ENCODE measurements around the gene ZNF860. TPM values are rescaled to one million over a fixed set of nuclear protein-coding genes. Genes with fewer than 3 reads are reported as not detected.

The ZNF860 gene
- polyA plus RNA-seq, 1 experiment: 0.63 TPM

GRCh38 chr3:32037932-32038267, 56.4 kb downstream of the ZNF860 start:
- ChIA-PET POLR2A (no interaction called here), CTCF (interaction anchor here (1.9 to 2.2 kb wide), 2 partner anchors 19 to 140 kb away, joined by 7 to 9 read pairs; no protein-coding TSS in a partner anchor)
- no peak for DNase-seq (ENCODE audit: low read depth, low spot score)
- TF ChIP-seq CTCF (IDR thresholded peaks at IDR 0.05; ENCODE audit: low read depth, low read length): no peak
- H3K27me3 ChIP-seq (ENCODE audit: control insufficient read depth, insufficient read depth, low read length): peaks cover 5% of the 10 kb centered on the region
- no peaks in the 10 kb centered on the region; the same call in 1 of the 2 replicates for H3K9me3 ChIP-seq (ENCODE audit: control insufficient read depth, insufficient read depth, low read length)
- no peak overlapping the region for H3K27ac ChIP-seq (ENCODE audit: low read depth, low read length)
- no peak overlapping the region for H3K4me3 ChIP-seq (ENCODE audit: low read depth, low read length)

GRCh38 chr3:32041316-32041715, 59.8 kb downstream of the ZNF860 start:
- Histone ChIP-seq H3K27ac (ENCODE audit: low read depth, low read length) (no peak overlapping the region), H3K27me3 (ENCODE audit: control insufficient read depth, insufficient read depth, low read length) (peaks cover 2% of the 10 kb centered on the region), H3K9me3 (ENCODE audit: control insufficient read depth, insufficient read depth, low read length) (no peaks in the 10 kb centered on the region; the same call in 1 of the 2 replicates), H3K4me3 (ENCODE audit: low read depth, low read length) (no peak overlapping the region)
- ChIA-PET CTCF (no interaction called here), POLR2A (no interaction called here)
- DNase-seq (ENCODE audit: low read depth, low spot score): no peak
- no peak for TF ChIP-seq CTCF (IDR thresholded peaks at IDR 0.05; ENCODE audit: low read depth, low read length)

Small RNA genes within 50 kb of the gene (small RNA-seq; reads per million reads assigned to genes)
- gene RF00402 (ENCODE audit: insufficient read length, low read depth): not detected

Other genes starting within 250 kb of the ZNF860 start
- gene OSBPL10, start 488 bp upstream of the ZNF860 start, polyA plus RNA-seq (2011; rRNA removed): 12.3 and 13.2 TPM in 2 replicates
- 4.8 and 6.0 TPM in 2 replicates for gene GPD1L, start 124.9 kb downstream of the ZNF860 start, polyA plus RNA-seq (2011; rRNA removed)

Data from AG04450 (cell line).